GM20000 (cell line): ENCODE measurements around the gene TAOK3.

ENCODE experiments used
- DNase-seq: peaks from one replicate; pipeline ENCODE4 v3.0.0; 2012; ENCODE audit warnings: low spot score
- TF ChIP-seq, protein P1 (sequence below): IDR thresholded peaks from 2 replicates; pipeline ENCODE4 v1.5.1; 2012; ENCODE audit warnings: mild to moderate bottlenecking, control low read depth; ENCODE audit errors: extremely low read depth, missing control alignments

TAOK3 gene

DNA sequence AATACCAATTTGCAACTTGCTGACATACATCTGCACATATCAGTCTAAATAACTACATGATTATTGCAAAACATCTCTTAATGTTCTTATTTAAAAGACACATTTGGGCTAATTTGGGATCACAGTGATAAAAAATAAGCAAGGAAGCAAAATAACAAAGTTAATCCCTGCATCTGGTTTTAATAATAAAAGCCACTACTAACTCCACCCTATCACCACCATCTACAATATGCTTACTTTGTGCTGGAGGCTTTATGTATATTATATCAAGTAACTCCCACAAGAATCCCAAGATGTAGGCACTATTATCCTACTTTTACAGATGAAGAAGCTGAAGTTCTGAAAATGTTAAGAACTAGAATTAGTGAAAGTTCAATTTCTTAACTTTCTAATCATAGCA, 45.7 kb downstream of the TAOK3 start:
- DNase-seq: no peak
- TF ChIP-seq, protein P1, sequence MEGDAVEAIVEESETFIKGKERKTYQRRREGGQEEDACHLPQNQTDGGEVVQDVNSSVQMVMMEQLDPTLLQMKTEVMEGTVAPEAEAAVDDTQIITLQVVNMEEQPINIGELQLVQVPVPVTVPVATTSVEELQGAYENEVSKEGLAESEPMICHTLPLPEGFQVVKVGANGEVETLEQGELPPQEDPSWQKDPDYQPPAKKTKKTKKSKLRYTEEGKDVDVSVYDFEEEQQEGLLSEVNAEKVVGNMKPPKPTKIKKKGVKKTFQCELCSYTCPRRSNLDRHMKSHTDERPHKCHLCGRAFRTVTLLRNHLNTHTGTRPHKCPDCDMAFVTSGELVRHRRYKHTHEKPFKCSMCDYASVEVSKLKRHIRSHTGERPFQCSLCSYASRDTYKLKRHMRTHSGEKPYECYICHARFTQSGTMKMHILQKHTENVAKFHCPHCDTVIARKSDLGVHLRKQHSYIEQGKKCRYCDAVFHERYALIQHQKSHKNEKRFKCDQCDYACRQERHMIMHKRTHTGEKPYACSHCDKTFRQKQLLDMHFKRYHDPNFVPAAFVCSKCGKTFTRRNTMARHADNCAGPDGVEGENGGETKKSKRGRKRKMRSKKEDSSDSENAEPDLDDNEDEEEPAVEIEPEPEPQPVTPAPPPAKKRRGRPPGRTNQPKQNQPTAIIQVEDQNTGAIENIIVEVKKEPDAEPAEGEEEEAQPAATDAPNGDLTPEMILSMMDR: no peak

DNA sequence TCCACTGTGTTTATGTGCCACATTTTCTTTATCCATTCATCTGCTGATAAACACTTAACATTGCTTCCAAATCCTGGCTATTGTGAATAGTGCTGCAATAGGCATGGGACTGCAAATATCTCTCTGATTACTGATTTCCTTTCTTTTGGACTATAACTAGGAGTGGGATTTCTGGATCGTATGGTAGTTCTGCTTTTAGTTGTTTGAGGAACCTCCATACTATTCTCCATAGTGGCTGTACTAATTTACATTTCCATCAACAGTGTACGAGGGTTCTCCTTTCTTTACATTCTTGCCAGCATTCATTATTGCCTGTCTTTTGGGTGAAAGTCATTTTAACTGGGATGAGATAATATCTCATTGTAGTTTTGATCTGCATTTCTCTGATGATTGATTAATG, 47.6 kb downstream of the TAOK3 start:
- DNase-seq: no peak
- TF ChIP-seq, protein P1: no peak

DNA sequence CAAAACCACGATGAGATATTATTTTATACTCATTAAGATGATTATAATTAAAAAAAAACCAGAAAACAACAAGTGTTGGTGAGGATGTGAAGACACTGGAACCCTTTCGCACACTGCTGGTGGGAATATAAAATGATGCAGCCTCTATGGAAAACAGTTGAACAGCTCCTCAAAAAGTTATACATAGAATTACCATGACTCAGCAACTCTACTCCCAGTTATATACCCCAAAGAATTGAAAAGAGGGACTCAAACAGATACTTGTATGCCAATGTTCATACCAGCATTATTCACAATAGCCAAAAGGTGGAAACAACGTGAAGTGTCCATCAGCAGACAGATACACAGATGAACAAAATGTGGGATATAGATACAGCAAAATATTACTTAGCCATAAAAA, 53.1 kb downstream of the TAOK3 start:
- TF ChIP-seq, protein P1: no peak
- no peak for DNase-seq

DNA sequence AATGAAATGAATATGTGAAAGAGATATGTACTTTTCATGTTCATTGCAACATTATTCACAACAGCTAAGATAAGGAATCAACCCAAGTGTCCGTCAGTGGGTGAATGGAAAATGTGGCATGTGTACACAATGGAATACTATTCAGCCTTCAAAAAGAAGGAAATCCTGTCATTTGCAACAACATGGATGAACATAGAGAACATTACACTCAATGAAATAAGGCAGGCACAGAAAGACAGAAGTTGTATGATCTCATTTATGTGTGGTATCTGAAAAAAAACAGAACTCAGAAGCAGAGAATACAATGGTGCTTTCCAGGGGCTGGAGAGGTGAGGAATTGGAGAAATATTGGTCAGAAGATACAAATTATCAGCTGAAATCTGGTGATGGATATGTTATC, 54.0 kb downstream of the TAOK3 start:
- no peak for DNase-seq
- TF ChIP-seq, protein P1: no peak

DNA sequence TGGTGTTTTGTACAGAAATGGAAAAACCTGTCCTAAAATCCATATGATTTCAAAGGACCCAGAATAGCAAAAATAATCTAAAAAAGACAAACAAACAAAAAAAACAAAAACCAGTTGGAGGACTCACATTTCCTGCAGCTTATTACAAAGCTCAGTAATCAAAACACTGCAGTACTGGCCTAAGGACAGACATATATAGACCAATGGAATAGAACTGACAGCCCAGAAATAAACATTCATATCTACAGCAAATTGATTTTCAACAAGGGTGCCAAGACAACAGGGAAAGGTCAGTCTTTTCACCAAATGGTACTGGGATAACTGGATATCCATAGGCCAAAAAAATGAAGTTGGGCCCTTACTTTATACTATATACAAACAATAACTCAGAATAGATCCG, 55.0 kb downstream of the TAOK3 start:
- TF ChIP-seq, protein P1: no peak
- no peak for DNase-seq

DNA sequence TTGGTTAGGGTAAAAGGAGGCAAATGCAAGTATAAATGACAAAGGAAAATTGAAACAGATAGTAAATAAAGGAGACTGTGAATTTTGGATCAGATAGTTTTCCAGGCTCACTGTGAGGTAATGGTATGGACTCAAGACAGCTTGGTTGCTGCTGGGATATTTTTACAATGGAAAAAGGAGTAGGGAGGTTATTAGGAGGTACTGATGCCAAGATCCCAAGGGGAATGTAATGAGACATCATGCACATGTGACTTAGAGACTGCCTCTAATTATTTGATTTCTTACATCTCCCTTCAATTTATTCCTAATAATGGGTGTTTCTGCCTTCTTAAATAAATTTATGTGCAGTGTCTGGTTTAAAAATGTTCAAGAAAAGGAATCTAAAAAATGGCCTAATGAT, 56.9 kb downstream of the TAOK3 start:
- DNase-seq: no peak
- TF ChIP-seq, protein P1: no peak

DNA sequence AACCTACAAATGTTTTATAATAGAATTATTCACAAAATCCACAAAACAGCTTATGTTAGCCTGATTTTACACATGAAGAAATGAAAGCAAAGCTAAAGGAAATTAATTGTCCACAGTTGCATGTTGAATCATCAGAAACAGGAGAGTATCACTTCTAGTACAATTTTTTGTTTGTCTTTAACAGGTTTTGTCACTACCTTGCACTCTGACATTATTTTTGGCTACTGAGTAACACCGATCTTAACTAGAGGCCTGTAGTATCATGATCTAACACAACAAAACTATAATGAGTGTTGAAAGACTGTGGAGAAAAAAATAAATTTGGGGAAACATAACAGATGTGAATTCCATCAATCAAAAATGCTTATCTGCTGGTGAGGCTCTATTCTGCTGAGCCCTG, 60.1 kb downstream of the TAOK3 start:
- peak; percentile 49 for DNase-seq

More for the DNA sequence above, 60.1 kb downstream of the TAOK3 start:
- TF ChIP-seq, protein P1: no peak
